Heart left ventricle (tissue), 13 donors: ENCODE measurements around the gene TNIP1.

Experiments used
- POLR2A ChIP-seq, 2 donors: fragments of 450-650 bp; IDR thresholded peaks; one replicate each; pipeline ENCODE4 v1.6.1; 2017; ENCODE audit warnings: antibody characterized with exemption in 2 of 2, mild to moderate bottlenecking in 2 of 2, moderate library complexity in 2 of 2
- TF ChIP-seq, protein P1 (sequence below), 12 donors: fragments of 200-600 bp; sonication (generic) in 4 of 12; IDR thresholded peaks; one replicate each; pipeline versions ENCODE4 v1.5.0 to v1.8.0; 2018 to 2022; ENCODE audit warnings: antibody characterized with exemption in 12 of 12, mild to moderate bottlenecking in 5 of 12
- donor health status: ischemic (EF 13 %, LVEDD 7.1; RV severe dilation, severe dysfunction).
- donor health status: DM: no; HTN: yes; CAD: no.
- donor health status: DM: no; HTN: no; CAD: no.
- donor health status: ischemic (EF 25% LVEDD 6.9; RV normal size, moderate dysfunction).
- donor health status: ischemic (EF 25% LVEDD 5.7; RV mildly dilated, moderate dysfunction).
- donor health status: ischemic (EF 35%, LVEDD 5.7; RV mildly dilated, moderate dysfunction).
- donor health status: nonischemic (EF 11% LVEDD 7.7; RV severe dilation, severe dysfunction).
- donor health status: DM: yes; HTN: yes; CAD: no.
- donor health status: PGD.
- donor health status: ischemic (EF 29% LVEDD 5.4; RV normal size, mild dysfunction).
- donor health status: nonischemic (EF 23%, LVEDD 6.1; RV moderate dilation, normal function).

DNA sequence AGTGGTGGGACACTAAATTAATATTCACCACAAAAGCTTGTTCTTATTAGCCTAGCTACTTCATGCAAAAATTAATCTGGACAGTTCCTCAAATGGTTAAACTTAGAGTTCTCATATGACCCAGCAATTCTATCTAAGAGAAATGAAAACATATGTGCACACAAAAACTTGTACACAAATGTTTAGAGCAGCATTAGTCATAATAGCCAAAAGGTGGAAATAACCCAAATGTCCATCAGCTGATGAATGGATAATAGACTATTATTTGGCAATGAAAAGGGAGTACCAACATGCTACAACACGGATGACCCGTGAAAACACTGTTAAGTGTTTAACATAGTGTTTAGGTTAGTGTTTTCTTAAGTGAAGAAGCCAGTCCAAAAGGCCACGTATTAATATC, 32.8 kb upstream of the TNIP1 start:
- TF ChIP-seq, protein P1, sequence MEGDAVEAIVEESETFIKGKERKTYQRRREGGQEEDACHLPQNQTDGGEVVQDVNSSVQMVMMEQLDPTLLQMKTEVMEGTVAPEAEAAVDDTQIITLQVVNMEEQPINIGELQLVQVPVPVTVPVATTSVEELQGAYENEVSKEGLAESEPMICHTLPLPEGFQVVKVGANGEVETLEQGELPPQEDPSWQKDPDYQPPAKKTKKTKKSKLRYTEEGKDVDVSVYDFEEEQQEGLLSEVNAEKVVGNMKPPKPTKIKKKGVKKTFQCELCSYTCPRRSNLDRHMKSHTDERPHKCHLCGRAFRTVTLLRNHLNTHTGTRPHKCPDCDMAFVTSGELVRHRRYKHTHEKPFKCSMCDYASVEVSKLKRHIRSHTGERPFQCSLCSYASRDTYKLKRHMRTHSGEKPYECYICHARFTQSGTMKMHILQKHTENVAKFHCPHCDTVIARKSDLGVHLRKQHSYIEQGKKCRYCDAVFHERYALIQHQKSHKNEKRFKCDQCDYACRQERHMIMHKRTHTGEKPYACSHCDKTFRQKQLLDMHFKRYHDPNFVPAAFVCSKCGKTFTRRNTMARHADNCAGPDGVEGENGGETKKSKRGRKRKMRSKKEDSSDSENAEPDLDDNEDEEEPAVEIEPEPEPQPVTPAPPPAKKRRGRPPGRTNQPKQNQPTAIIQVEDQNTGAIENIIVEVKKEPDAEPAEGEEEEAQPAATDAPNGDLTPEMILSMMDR (IDR thresholded peaks at IDR 0.05): no peak
- TF ChIP-seq POLR2A (IDR thresholded peaks at IDR 0.05): no peak
